ENCODE measurements around the gene CES4A. TPM values are rescaled to one million over a fixed set of nuclear protein-coding genes. Genes with fewer than 3 reads are reported as not detected.
A peak's percentile ranks its signal among the peaks of the same experiment; 100 is the strongest.
"Not testable (repeated sequence)": the region's sequence is repeated elsewhere in the genome, so short reads cannot be mapped to it uniquely, and the experiment has no call there.

The CES4A gene
- total RNA-seq, 1 donor from 2014 or later = 0.22 TPM

DNA sequence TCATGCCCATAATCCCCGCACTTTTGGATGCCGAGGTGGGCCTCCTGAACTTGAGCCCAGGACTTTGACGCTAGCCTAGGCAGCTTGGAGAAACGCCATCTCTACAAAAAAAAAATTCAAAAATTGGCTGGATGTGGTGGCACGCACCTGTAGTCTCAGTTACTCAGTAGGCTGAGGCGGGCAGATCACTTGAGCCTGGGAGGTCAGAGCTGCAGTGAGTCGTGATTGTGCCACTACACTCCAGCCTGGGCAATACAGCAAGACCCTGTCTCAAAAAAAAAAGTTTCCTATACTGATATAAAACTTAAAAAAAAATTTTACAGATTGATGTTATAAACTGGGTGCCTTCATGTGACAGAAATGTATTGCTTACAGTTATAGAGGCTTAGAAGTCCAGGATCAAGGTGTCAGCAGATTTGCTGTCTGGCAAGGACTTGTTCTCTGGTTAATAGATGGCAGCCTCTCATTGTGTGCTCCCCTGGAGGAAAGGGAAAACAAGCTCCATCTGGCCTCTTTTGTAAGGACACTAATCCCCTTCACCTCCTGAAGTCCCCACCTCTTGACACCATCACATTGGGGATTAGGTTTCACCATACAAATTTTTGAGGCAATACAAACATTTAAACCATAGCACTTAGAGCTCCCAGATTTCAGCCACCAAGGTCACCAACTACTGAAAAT lies 35.8 kb upstream of the CES4A start:
- DNase-seq (ENCODE audit: low spot score) = peak; percentile 14
- H3F3A ChIP-seq (ENCODE audit: low read depth) = peaks cover 5% of the 10 kb centered on the region
- TF ChIP-seq EZH2phosphoT487 (IDR thresholded peaks at IDR 0.05) (no peak), EZH2 (IDR thresholded peaks at IDR 0.05) (no peak)
- TF ChIP-seq, protein P1, sequence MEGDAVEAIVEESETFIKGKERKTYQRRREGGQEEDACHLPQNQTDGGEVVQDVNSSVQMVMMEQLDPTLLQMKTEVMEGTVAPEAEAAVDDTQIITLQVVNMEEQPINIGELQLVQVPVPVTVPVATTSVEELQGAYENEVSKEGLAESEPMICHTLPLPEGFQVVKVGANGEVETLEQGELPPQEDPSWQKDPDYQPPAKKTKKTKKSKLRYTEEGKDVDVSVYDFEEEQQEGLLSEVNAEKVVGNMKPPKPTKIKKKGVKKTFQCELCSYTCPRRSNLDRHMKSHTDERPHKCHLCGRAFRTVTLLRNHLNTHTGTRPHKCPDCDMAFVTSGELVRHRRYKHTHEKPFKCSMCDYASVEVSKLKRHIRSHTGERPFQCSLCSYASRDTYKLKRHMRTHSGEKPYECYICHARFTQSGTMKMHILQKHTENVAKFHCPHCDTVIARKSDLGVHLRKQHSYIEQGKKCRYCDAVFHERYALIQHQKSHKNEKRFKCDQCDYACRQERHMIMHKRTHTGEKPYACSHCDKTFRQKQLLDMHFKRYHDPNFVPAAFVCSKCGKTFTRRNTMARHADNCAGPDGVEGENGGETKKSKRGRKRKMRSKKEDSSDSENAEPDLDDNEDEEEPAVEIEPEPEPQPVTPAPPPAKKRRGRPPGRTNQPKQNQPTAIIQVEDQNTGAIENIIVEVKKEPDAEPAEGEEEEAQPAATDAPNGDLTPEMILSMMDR (IDR thresholded peaks at IDR 0.05) = no peak
- H3K9me3 Mint-ChIP-seq = no peaks in the 10 kb centered on the region
- H3K4me1 ChIP-seq = no peaks in the 10 kb centered on the region
- no peak overlapping the region for H3K27ac Mint-ChIP-seq
- no peak overlapping the region for H3K4me3 Mint-ChIP-seq
- H3K36me3 Mint-ChIP-seq = no peaks in the 10 kb centered on the region
- peaks cover 50% of the 10 kb centered on the region for H3K27me3 ChIP-seq
- no peak overlapping the region for H3K9ac ChIP-seq
- peaks cover 7% of the 10 kb centered on the region for H3K4me1 Mint-ChIP-seq
- H3K4me3 ChIP-seq = no peak overlapping the region
- H3K27me3 Mint-ChIP-seq (ENCODE audit: insufficient read depth, low read depth) = peaks cover 5% of the 10 kb centered on the region
- H3K4me2 ChIP-seq = no peak overlapping the region
- no peaks in the 10 kb centered on the region for H3K36me3 ChIP-seq
- H2AFZ ChIP-seq (replicated peaks) = no peak overlapping the region
- H3K27ac ChIP-seq = no peak overlapping the region
- H3K79me2 ChIP-seq (ENCODE audit: low read depth) = no peaks in the 10 kb centered on the region
- H3K9me3 ChIP-seq (ENCODE audit: low read depth) = no peaks in the 10 kb centered on the region
- peaks cover 2% of the 10 kb centered on the region for H4K20me1 ChIP-seq (ENCODE audit: low read depth)

DNA sequence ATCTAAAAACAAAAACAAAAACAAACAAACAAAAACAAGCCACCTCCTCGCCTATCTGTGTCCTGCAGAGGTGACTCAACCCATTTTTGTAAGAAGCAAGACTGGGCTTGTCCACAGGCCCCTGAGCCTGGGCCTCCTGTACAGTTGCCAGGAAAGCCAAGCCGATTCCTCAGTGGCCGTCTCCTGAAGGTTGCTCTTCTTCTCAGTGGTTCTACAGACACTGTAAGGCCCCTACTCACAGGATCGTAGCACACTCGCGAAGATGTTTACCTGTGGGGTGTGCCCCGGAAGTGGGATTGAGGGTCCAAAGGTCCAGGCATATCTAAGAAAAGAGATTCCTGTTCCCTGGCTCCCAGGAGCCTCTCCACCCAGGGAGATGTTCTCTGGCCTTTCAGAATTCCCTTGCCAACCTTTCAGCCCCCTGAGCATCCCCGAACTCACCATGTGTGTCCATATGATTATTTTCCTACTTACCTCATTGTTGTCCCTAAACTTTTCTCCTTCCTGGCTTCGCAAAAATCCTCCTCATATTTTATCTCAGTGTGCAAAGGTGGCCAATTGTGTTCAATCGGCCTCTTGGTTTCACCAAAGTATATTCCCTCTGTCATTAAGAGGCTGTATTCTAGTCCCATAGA lies 34.8 kb upstream of the CES4A start:
- no peak overlapping the region for H3K4me2 ChIP-seq
- H3K79me2 ChIP-seq (ENCODE audit: low read depth) = no peaks in the 10 kb centered on the region
- Mint-ChIP-seq H3K4me1 (peaks cover 5% of the 10 kb centered on the region), H3K27ac (no peak overlapping the region), H3K36me3 (no peaks in the 10 kb centered on the region), H3K4me3 (no peak overlapping the region), H3K27me3 (ENCODE audit: insufficient read depth, low read depth) (peaks cover 7% of the 10 kb centered on the region), H3K9me3 (no peaks in the 10 kb centered on the region)
- H3K9me3 ChIP-seq (ENCODE audit: low read depth) = no peaks in the 10 kb centered on the region
- TF ChIP-seq, protein P1 (IDR thresholded peaks at IDR 0.05) = no peak
- TF ChIP-seq EZH2phosphoT487 (IDR thresholded peaks at IDR 0.05) = no peak
- TF ChIP-seq EZH2 (IDR thresholded peaks at IDR 0.05) = no peak
- H4K20me1 ChIP-seq (ENCODE audit: low read depth) = no peaks in the 10 kb centered on the region
- H3K4me3 ChIP-seq = no peak overlapping the region
- H2AFZ ChIP-seq (replicated peaks) = no peak overlapping the region
- no peak overlapping the region for H3K9ac ChIP-seq
- no peak overlapping the region for H3K27ac ChIP-seq
- H3K27me3 ChIP-seq = peaks cover 50% of the 10 kb centered on the region
- DNase-seq (ENCODE audit: low spot score) = no peak
- H3K36me3 ChIP-seq = no peaks in the 10 kb centered on the region
- H3F3A ChIP-seq (ENCODE audit: low read depth) = peaks cover 5% of the 10 kb centered on the region
- H3K4me1 ChIP-seq = no peaks in the 10 kb centered on the region

- Histone ChIP-seq H3K4me3 (no peak overlapping the region), H3K79me2 (ENCODE audit: low read depth) (no peaks in the 10 kb centered on the region), H3K27me3 (peaks cover 45% of the 10 kb centered on the region), H3F3A (ENCODE audit: low read depth) (peaks cover 5% of the 10 kb centered on the region), H3K4me1 (no peaks in the 10 kb centered on the region), H2AFZ (replicated peaks) (no peak overlapping the region), H4K20me1 (ENCODE audit: low read depth) (no peaks in the 10 kb centered on the region), H3K36me3 (no peaks in the 10 kb centered on the region), H3K9me3 (ENCODE audit: low read depth) (no peaks in the 10 kb centered on the region), H3K4me2 (no peak overlapping the region), H3K27ac (no peak overlapping the region), H3K9ac (no peak overlapping the region)
- DNase-seq (ENCODE audit: low spot score) = peak; percentile 50
- H3K4me3 Mint-ChIP-seq = no peak overlapping the region
- peaks cover 5% of the 10 kb centered on the region for H3K4me1 Mint-ChIP-seq
- no peaks in the 10 kb centered on the region for H3K9me3 Mint-ChIP-seq
- H3K27ac Mint-ChIP-seq = no peak overlapping the region
- H3K27me3 Mint-ChIP-seq (ENCODE audit: insufficient read depth, low read depth) = peaks cover 11% of the 10 kb centered on the region
- H3K36me3 Mint-ChIP-seq = no peaks in the 10 kb centered on the region
- TF ChIP-seq, protein P1 (IDR thresholded peaks at IDR 0.05) = peak; percentile 66
- no peak for TF ChIP-seq EZH2phosphoT487 (IDR thresholded peaks at IDR 0.05)
Observed at GRCh38 chr16:66954097-66954659, 34.2 kb upstream of the CES4A start.

DNA sequence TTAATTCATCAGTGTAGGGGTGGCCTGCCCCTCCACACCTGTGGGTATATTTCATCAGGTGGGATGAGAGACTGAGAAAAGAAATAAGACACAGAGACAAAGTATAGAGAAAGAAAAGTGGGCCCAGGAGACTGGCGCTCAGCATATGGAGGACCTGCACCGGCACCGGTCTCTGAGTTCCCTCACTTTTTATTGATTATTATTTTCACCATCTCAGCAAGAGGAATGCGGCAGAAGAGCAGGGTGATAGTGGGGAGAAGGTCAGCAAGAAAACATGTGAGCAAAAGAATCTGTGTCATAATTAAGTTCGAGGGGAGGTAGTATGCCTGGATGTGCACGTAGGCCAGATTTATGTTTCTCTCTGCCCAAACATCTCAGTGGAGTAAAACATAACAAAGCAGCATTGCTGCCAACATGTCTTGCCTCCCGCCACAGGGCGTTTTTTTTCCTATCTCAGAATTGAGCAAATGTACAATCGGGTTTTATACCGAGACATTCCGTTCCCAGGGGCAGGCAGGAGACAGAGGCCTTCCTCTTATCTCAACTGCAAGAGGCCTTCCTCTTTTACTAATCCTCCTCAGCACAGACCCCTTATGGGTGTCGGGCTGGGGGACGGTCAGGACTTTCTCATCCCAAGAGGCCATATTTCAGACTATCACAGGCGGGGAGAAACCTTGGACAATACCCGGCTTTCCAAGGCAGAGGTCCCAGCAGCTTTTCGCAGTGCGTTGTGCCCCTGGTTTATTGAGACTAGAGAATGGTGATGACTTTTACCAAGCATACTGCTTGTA lies 32.8 kb upstream of the CES4A start:
- peaks cover 31% of the 10 kb centered on the region for H3K27me3 ChIP-seq
- not testable (repeated sequence) for H3K4me1 Mint-ChIP-seq; H3K79me2 ChIP-seq (ENCODE audit: low read depth); H3K9me3 ChIP-seq (ENCODE audit: low read depth); H3K36me3 ChIP-seq; H4K20me1 ChIP-seq (ENCODE audit: low read depth); H3K9me3 Mint-ChIP-seq; H3F3A ChIP-seq (ENCODE audit: low read depth); H3K9ac ChIP-seq; H3K4me3 ChIP-seq; H3K36me3 Mint-ChIP-seq; H3K27ac ChIP-seq; H3K27ac Mint-ChIP-seq; H3K4me3 Mint-ChIP-seq; H3K4me2 ChIP-seq; H2AFZ ChIP-seq (replicated peaks); H3K4me1 ChIP-seq; DNase-seq (ENCODE audit: low spot score)
- H3K27me3 Mint-ChIP-seq (ENCODE audit: insufficient read depth, low read depth) = peaks cover 14% of the 10 kb centered on the region

GRCh38 chr16:66956154-66956457 lies 32.3 kb upstream of the CES4A start:
- not testable (repeated sequence) for H3K27ac ChIP-seq; H3K9me3 ChIP-seq (ENCODE audit: low read depth); H3K36me3 Mint-ChIP-seq; H3K4me3 ChIP-seq; DNase-seq (ENCODE audit: low spot score); H3K4me2 ChIP-seq; H2AFZ ChIP-seq (replicated peaks); H3K9ac ChIP-seq; H3K36me3 ChIP-seq; H4K20me1 ChIP-seq (ENCODE audit: low read depth); H3K9me3 Mint-ChIP-seq; H3F3A ChIP-seq (ENCODE audit: low read depth); H3K79me2 ChIP-seq (ENCODE audit: low read depth); H3K4me1 ChIP-seq; H3K4me3 Mint-ChIP-seq; H3K27ac Mint-ChIP-seq
- peaks cover 11% of the 10 kb centered on the region for H3K4me1 Mint-ChIP-seq
- H3K27me3 ChIP-seq = peaks cover 26% of the 10 kb centered on the region
- H3K27me3 Mint-ChIP-seq (ENCODE audit: insufficient read depth, low read depth) = peaks cover 16% of the 10 kb centered on the region
